Activated T-helper 1 cell treated with anti-CD3 and anti-CD28 coated beads, Interleukin-2, amount 50 U/mL, for 16 hours (primary cell): ENCODE measurements around the gene DENR.
"Not testable (repeated sequence)": the region's sequence is repeated elsewhere in the genome, so short reads cannot be mapped to it uniquely, and the experiment has no call there.

Experiments
- DNase-seq, 2 donors: peaks; one replicate each; pipeline ENCODE4 v3.0.0-alpha.2; 2020; ENCODE audit warnings: low read depth in 1 of 2, low spot score in 1 of 2

DENR gene, protein sequence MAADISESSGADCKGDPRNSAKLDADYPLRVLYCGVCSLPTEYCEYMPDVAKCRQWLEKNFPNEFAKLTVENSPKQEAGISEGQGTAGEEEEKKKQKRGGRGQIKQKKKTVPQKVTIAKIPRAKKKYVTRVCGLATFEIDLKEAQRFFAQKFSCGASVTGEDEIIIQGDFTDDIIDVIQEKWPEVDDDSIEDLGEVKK

DNA sequence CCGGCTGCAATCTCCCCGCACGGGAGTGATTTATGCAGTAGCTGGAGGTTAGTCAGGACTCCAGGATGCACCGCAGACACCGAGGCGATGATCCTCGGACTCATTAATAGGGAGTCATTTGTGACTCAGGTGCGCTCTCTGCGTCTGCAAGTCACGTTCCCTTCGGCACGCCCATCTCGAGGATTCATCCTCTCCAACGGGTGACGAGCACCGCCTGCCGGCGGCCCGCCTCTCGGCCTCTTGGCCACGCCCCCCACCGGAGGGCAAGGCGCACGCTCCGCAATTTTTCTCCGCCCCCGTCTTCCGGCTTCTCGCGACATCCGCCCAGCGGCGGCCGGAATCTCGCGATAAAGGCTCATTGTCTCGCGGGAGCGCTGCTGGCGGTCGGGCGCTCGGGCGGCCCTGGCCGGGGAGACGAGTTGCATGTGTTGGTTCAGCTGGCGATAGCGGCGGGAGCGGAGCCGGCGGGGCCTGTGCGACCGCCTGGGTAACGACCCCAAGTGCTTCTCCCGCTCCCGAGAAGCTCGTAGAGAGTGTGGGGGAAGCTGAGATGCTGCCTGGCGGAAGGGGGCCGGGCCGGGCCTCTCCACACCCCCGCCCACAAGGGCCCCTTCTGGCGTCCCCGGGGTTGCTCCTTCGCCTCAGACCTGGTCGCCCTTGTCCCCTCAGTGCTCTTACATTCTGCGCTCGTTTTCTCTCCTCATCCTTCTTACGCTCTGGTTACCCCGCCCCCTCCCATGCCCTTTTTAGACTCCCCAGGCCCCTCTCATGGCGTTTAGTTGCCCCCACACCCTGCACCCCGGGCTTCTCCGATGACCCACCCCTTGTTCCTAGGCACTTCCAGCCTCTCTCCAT, at the start of gene DENR:
Gene DENR, plus strand, starts transcription at position 361 of the 855 bp plus-strand sequence. CDS start 878 bp downstream, outside the sequence.
- peak; percentile 99 for DNase-seq

DNA sequence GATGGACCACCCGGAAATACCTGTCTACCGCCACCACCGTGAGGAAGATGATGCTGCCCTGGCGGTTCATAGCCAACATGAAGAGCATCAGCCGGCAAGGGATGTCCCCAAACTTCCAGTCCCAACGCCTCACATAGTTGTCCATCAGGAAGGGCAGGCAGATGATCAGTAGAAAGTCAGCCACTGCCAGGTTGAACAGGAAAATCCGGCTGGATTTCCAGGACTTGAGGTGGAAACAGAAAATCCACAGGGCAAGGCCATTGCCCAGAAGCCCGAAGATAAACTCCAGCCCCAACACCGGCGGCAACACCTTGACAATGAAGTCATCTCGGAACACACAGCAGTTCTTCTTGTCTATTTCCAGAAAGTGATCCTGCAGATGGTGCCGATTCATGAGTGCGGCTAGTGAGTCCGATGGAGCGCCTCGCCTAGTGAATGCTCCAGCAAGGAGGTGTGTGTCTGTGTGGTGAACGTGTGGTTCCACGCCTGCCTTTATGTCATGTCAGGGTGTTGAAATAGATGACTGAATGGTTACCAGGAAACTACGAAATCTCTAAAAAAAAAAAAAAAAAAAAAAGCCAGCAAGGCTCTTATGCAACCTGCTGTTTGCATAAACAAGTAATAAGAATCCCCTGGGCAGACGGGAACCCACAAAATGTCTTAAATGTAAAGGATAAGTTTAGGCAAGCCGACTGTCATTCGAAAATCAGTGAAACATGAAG, 49.6 kb upstream of the DENR start, which contains the start of gene HCAR2:
Gene HCAR2, minus strand, starts transcription at position 468 of the 722 bp plus-strand sequence. Its CDS starts 74 bp downstream, at position 394.
- not testable (repeated sequence) for DNase-seq

DNA sequence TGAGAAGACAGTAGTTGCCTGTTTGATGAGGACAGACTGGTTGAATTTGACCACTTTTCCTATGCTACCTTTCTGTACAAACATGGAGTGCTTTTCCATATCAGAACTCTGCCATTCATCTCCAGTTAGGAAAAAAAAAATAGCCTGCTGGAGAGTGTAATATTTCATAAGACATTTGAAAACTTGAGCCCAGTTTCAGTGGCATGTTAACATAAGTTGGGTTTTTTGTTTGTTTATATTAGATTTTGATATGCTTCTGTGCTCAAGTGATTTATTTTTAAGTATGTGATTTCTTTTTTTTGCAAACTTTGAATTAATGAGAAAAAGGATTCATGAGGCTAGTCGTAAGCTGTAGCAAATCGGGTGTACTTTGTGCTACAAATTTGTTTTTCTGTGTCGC, 48.8 kb upstream of the DENR start:
- not testable (repeated sequence) for DNase-seq

DNA sequence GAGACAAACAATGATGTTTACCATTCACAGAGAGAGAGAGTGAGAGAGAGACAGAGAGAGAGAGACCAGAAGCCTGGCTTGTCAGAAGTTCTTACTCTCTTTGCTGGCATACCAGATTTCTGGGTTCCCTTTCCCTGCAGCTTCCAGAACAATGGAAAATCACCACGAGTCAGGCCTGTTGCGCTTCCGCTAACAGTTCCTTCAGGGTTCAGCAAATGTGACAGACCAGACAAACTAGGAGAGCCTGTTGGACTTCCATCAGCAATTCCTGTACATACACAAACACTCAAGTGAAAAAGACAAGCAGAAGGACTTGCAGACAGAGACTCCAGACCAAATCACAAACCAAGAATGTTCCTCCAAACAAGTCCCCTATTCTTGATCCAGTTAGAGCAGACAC, 43.3 kb upstream of the DENR start:
- DNase-seq, result not testable (repeated sequence)

DNA sequence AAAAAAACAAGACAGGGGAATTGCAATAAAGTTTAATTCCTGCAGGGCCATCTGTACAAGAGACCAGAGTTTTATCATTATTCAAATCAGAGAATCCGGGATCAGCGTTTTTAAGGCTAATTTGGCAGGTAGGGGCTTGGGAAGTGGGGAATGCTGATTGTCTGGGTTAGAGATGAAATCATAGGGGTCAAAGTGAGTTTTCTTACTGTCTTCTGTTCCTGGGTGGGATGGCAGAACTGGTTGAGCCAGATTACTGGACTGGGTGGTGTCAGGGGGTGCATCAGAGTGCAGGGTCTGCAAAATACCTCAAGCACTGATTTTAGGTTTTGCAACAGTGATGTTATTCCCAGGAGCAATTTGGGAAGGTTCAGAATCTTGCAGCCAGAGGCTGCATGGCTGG, 42.3 kb upstream of the DENR start:
- not testable (repeated sequence) for DNase-seq

GRCh38 chr12:122711266-122711665, 41.4 kb upstream of the DENR start:
- not testable (repeated sequence) for DNase-seq

- not testable (repeated sequence) for DNase-seq
Measured at GRCh38 chr12:122713491-122714188, 39.0 kb upstream of the DENR start.

GRCh38 chr12:122715211-122715610, 37.4 kb upstream of the DENR start:
- DNase-seq, result not testable (repeated sequence)

DNA sequence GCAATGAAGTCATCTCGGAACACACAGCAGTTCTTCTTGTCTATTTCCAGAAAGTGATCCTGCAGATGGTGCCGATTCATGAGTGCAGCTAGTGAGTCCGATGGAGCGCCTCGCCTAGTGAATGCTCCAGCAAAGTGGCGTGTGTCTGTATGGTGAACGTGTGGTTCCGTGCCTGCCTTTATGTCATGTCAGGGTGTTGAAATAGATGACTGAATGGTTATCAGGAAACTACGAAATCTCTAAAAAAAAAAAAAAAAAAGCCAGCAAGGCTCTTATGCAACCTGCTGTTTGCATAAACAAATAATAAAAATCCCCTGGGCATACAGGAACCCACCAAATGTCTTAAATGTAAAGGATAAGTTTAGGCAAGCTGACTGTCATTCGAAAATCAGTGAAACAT, 36.0 kb upstream of the DENR start, which contains the start of gene HCAR3:
Gene HCAR3, minus strand, starts transcription at position 154 of the 400 bp plus-strand sequence. Its CDS starts 74 bp downstream, at position 80.
- DNase-seq, result not testable (repeated sequence)

GRCh38 chr12:122721057-122721545, 31.5 kb upstream of the DENR start:
- no peak for DNase-seq

GRCh38 chr12:122722387-122722786, 30.2 kb upstream of the DENR start:
- DNase-seq, result no peak

DNA sequence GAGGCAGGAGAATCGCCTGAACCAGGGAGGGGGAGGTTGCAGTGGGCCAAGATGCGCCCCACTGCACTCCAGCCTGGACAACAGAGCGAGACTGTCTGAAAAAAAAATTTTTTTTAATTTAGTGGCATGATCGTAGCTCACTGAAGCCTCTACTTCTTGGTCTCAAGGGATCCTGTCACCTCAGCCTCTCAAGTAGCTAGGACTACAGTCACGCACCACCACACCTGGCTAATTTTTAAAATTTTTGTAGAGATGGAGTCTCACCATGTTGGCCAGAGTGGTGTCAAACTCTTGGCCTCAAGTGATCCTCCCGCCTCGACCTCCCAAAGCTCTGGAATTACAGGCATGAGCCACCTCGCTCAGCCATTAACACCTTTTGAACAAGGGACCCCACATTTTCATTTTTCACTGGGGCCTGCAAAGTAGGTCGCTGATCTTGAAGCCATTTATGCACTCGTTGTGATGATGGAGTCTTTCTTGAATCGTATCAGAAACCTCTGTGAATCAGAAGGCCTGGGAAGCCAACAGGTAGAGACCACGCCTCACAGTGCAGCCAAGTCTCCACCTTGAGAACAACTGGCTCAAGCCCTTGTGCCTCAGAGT, 27.9 kb upstream of the DENR start:
- no peak for DNase-seq

- no peak for DNase-seq
Measured at GRCh38 chr12:122725452-122726079, 27.1 kb upstream of the DENR start.

- DNase-seq, result no peak
Measured at GRCh38 chr12:122726080-122726558, 26.5 kb upstream of the DENR start.

GRCh38 chr12:122729583-122730214, 22.9 kb upstream of the DENR start:
- DNase-seq, result no peak

GRCh38 chr12:122730215-122731014, 22.2 kb upstream of the DENR start, which contains the start of gene HCAR1:
Gene HCAR1 (minus strand): TSS chr12:122730844. CDS start chr12:122730339, 505 bp downstream.
- DNase-seq, result peak in 1 of 2 donors; percentile 14

- DNase-seq, result no peak
Measured at GRCh38 chr12:122732170-122732569, 20.5 kb upstream of the DENR start.

DNA sequence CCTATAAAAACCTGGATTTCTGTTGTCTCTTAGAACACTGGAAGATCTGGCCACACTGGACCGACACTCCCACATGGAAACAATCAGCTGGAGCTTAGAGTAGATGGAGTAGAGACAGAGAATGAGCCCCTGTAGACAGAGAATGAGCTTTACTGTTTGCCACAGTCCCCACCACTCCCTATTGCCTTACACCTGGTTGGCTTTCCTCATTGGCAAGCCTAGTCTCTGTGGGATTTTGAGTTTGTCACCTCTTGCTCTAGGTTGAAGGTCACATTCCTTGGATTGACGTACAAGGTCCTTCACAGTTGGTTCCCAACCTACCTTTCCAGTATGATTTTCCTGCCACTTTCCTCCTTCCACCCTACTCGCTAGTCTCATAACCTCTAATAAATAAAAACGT, 20.0 kb upstream of the DENR start:
- no peak for DNase-seq
